Pancreas (tissue), 10 donors: ENCODE measurements around the gene RIN3. TPM values are rescaled to one million over a fixed set of nuclear protein-coding genes. Genes with fewer than 3 reads are reported as not detected.

Experiments used
- ATAC-seq, 4 donors: fragments of 200-7000 bp; cut with Tn5 transposase; one replicate each; pipeline versions ENCODE4 v1.8.0 to v1.9.1; 2020; ENCODE audit warnings: mild to moderate bottlenecking in 4 of 4, moderate library complexity in 4 of 4
- DNase-seq, 6 donors: peaks; one replicate each; pipeline ENCODE4 v3.0.0-alpha.2; 2020
- FAIRE-seq: peaks from 2 replicates; lab custom pipeline; 2012; peaks lifted over from hg19 to GRCh38; lab: Jason Lieb, UNC
- H3K27ac ChIP-seq, 4 donors: fragments of 200-600 bp; sonication (generic); 1 replicate in 3 of 4; 2 replicates in 1 of 4; pipeline versions ENCODE4 v1.5.0 to v1.8.0; 2020
- H3K27me3 ChIP-seq, 4 donors: fragments of 200-600 bp; one replicate each; pipeline ENCODE4 v1.8.0; 2021
- H3K36me3 ChIP-seq, 3 donors: fragments of 200-600 bp; sonication (generic) in 1 of 3; one replicate each; pipeline versions ENCODE4 v1.5.0 to v1.8.0; 2020 to 2021
- H3K4me1 ChIP-seq, 3 donors: fragments of 200-600 bp; one replicate each; pipeline ENCODE4 v1.8.0; 2021
- H3K4me3 ChIP-seq, 4 donors: fragments of 200-600 bp; sonication (generic) in 2 of 4; one replicate each; pipeline versions ENCODE4 v1.5.0 to v1.8.0; 2020 to 2021
- H3K9me3 ChIP-seq, 4 donors: fragments of 200-600 bp; one replicate each; pipeline ENCODE4 v1.8.0; 2021
- CTCF ChIP-seq, 4 donors: fragments of 200-600 bp; sonication (generic) in 3 of 4; IDR thresholded peaks; one replicate each; pipeline versions ENCODE4 v1.5.0 to v1.8.0; 2021; ENCODE audit warnings: antibody characterized with exemption in 4 of 4
- WGBS, 2 donors: extraction: QIAGEN DNeasy Blood & Tissue Kit; methylation state at CpG; one replicate each; pipeline ENCODE4 v1.1.7; 2013; 5-methylcytosine and 5-hydroxymethylcytosine counted together
- intact Hi-C, 3 donors: fragments of 100-400 bp; cut with DNase I; formaldehyde crosslinking; loops; one replicate each; pipeline versions ENCODE4 v1.11.1 to v1.14.2; 2022
- polyA plus RNA-seq, 2 donors: library from polyadenylated mRNA; stranded (reverse); fragments of 200-250 nt; gene quantifications; one replicate each; pipeline ENCODE4 v1.2.3, GENCODE V29; 2013
- total RNA-seq, 6 donors: library from RNA; stranded (reverse); fragmentation: NEBNext Ultra II Directional in 4 of 6; extraction: Animal tissue kit (Norgen Biotek cat#: 25700) in 4 of 6; gene quantifications; one replicate each; pipeline versions ENCODE4 v1.2.1 to v1.2.4, GENCODE V29; 2021 to 2023
- donor health status: healthy with polysubstance abuse.
- donor health status: DM: no; HTN: no; CAD: no; lungs with moderate emphysema.
- donor health status: DM: no; HTN: no; CAD: no.
- donor health status: control.
- donor health status: control.
- donor health status: Bipolar disorder and iron deficiency.
- donor health status: DM: yes; HTN: yes; CAD: no.
- donor health status: DM: no; HTN: no; CAD: no.
- donor health status: DM: no; HTN: no; CAD: no.
- donor health status: DM: yes; HTN: yes; CAD: no.

RIN3 gene
- total and polyA plus RNA-seq, 8 donors = 1.1 to 9.0 (median 2.3) TPM

GRCh38 chr14:92686411-92686899, 172.9 kb downstream of the RIN3 start:
- no peak for TF ChIP-seq CTCF (IDR thresholded peaks at IDR 0.05)
- no peak for ATAC-seq
- H3K27me3 ChIP-seq = no peaks in the 10 kb centered on the region
- H3K4me3 ChIP-seq = peak overlapping the region in 3 of 4 donors; percentile 31 to 54 (median 39)
- FAIRE-seq = no peak
- peaks cover 0 to 8% (median 0%) of the 10 kb centered on the region in 3 donors for H3K4me1 ChIP-seq
- WGBS, 2 donors = 57 to 65% methylated on average over 9 of the region's 9 CpGs
- no peaks in the 10 kb centered on the region for H3K9me3 ChIP-seq
- intact Hi-C loops = no loop called here
- H3K36me3 ChIP-seq = no peaks in the 10 kb centered on the region
- no peak for DNase-seq
- no peak overlapping the region for H3K27ac ChIP-seq

- DNase-seq (peak; percentile 67 to 98 (median 86)), ATAC-seq (peak; percentile 76 to 90 (median 85)), FAIRE-seq (no peak)
- WGBS, 2 donors = 5 to 9% methylated on average over 36 to 45 of the region's 45 CpGs
- Histone ChIP-seq H3K4me3 (peak overlapping the region; percentile 31 to 54 (median 37)), H3K27me3 (no peaks in the 10 kb centered on the region), H3K27ac (peak overlapping the region in 1 of 4 donors; percentile 68), H3K36me3 (no peaks in the 10 kb centered on the region), H3K4me1 (peaks cover 0 to 8% (median 0%) of the 10 kb centered on the region in 3 donors), H3K9me3 (no peaks in the 10 kb centered on the region)
- intact Hi-C loops = no loop called here
- peak; percentile 98 to 100 (median 99) for TF ChIP-seq CTCF (IDR thresholded peaks at IDR 0.05)
Measured at GRCh38 chr14:92686900-92687427, 173.4 kb downstream of the RIN3 start.

- intact Hi-C loops = no loop called here
- peak; percentile 51 to 61 (median 56) for ATAC-seq
- peak overlapping the region; percentile 4 to 71 (median 66) for H3K27ac ChIP-seq
- no peaks in the 10 kb centered on the region for H3K36me3 ChIP-seq
- 10 to 16% methylated on average over 73 to 80 of the region's 80 CpGs for WGBS, 2 donors
- H3K4me3 ChIP-seq = peak overlapping the region; percentile 31 to 54 (median 37)
- no peaks in the 10 kb centered on the region for H3K27me3 ChIP-seq
- DNase-seq = peak; percentile 59 to 83 (median 70)
- TF ChIP-seq CTCF (IDR thresholded peaks at IDR 0.05) = no peak
- H3K9me3 ChIP-seq = no peaks in the 10 kb centered on the region
- FAIRE-seq = no peak
- H3K4me1 ChIP-seq = peaks cover 8 to 16% (median 9%) of the 10 kb centered on the region in 3 donors
Measured at GRCh38 chr14:92687681-92688433, 174.3 kb downstream of the RIN3 start.

GRCh38 chr14:92688434-92689375, 175.1 kb downstream of the RIN3 start:
- Histone ChIP-seq H3K36me3 (no peaks in the 10 kb centered on the region), H3K27me3 (no peaks in the 10 kb centered on the region), H3K9me3 (no peaks in the 10 kb centered on the region), H3K4me1 (peaks cover 13 to 24% (median 13%) of the 10 kb centered on the region in 3 donors), H3K27ac (peak overlapping the region; percentile 4 to 71 (median 66)), H3K4me3 (peak overlapping the region in 3 of 4 donors; percentile 31 to 54 (median 39))
- FAIRE-seq = no peak
- WGBS, 2 donors = 66 to 70% methylated on average over 30 of the region's 30 CpGs
- intact Hi-C loops = no loop called here
- no peak for TF ChIP-seq CTCF (IDR thresholded peaks at IDR 0.05)
- peak; percentile 37 to 84 (median 52) for DNase-seq
- peak in 2 of 4 donors; percentile 16 to 21 for ATAC-seq
